ENCODE data around the gene PTPRS. TPM values are rescaled to one million over a fixed set of nuclear protein-coding genes. Genes with fewer than 3 reads are reported as not detected.

Gene PTPRS
- total RNA-seq, 1 donor = 123 TPM

DNA sequence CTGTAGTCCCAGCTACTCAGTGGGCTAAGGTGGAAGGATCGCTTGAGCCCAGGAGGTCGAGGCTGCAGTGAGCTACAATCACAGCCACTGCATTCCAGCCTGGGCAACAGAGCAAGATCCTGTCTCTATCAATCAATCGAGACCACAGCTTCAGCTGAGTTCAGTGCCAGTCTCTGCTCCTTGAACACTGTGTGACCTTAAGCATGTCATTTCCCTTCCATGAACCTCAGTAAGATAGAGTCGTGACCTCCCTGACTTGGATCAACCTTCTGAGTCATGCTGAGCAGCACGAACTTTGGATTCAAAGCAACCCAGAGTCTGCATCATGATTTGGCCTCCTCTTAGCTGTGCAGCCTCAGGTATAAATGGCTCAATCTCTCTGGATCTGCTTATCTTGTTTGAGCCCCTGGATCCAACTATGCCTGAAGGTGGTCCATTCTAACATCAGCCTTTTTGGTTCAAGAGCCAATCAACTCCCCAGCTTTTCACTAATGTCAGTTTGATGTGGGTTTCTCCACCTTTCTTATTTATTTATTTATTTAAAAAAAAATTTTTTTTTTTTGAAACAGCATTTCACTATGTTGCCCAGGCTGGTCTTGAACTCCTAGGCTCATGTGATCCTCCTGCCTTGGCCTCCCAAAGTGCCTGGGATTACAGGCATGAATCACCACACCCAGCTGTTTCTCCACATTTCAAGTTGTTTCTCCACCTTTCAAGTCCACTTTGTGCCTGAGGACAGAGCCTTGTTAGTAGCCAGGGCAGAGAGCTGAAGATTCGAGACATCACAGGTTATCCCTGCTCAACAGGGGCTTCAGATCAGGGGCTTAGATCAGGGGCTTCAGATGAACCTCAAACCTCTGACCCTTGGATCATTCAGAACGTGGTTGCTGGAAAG, 26.4 kb downstream of the PTPRS start:
- no peak for DNase-seq (ENCODE audit: low read depth)
- TF ChIP-seq CTCF (IDR thresholded peaks at IDR 0.05; ENCODE audit: insufficient read depth, low read depth, low read length) = no peak
- H3K4me3 ChIP-seq (ENCODE audit: low read depth, low read length) = no peak overlapping the region

GRCh38 chr19:5313307-5313706, 27.3 kb downstream of the PTPRS start:
- no peak overlapping the region for H3K4me3 ChIP-seq (ENCODE audit: low read depth, low read length)
- no peak for DNase-seq (ENCODE audit: low read depth)
- TF ChIP-seq CTCF (IDR thresholded peaks at IDR 0.05; ENCODE audit: insufficient read depth, low read depth, low read length) = no peak

DNA sequence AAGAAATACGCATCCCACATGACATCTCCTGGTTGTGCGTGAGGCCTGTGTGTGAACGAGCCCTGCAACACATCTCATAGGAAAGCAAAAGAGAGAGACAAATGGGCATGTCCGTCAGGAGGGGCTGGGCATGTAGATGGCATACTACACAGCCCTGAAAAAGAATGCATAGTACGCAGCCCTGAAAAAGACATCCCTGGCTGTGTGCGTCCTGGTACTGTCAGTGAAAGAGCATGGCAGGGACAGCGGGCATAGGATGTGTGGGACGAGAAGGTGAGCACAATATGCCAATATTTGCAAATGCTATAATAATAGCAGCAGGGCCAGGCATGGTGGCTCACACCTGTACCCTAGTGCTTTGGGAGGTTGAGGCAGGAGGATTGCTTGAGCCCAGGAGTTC, 28.6 kb downstream of the PTPRS start:
- H3K4me3 ChIP-seq (ENCODE audit: low read depth, low read length) = no peak overlapping the region
- TF ChIP-seq CTCF (IDR thresholded peaks at IDR 0.05; ENCODE audit: insufficient read depth, low read depth, low read length) = no peak
- DNase-seq (ENCODE audit: low read depth) = no peak

- H3K4me3 ChIP-seq (ENCODE audit: low read depth, low read length) = no peak overlapping the region
- DNase-seq (ENCODE audit: low read depth) = no peak
- no peak for TF ChIP-seq CTCF (IDR thresholded peaks at IDR 0.05; ENCODE audit: insufficient read depth, low read depth, low read length)
These were observed 31.0 kb downstream of the PTPRS start for GRCh38 chr19:5309438-5310204.

- H3K4me3 ChIP-seq (ENCODE audit: low read depth, low read length) = no peak overlapping the region
- peak; percentile 40 for DNase-seq (ENCODE audit: low read depth)
- no peak for TF ChIP-seq CTCF (IDR thresholded peaks at IDR 0.05; ENCODE audit: insufficient read depth, low read depth, low read length)
These were observed 31.9 kb downstream of the PTPRS start for GRCh38 chr19:5308451-5309437.

GRCh38 chr19:5307655-5308054, 33.0 kb downstream of the PTPRS start:
- TF ChIP-seq CTCF (IDR thresholded peaks at IDR 0.05; ENCODE audit: insufficient read depth, low read depth, low read length) = no peak
- DNase-seq (ENCODE audit: low read depth) = no peak
- no peak overlapping the region for H3K4me3 ChIP-seq (ENCODE audit: low read depth, low read length)
